ENCODE results near the gene EIF5B. TPM values are rescaled to one million over a fixed set of nuclear protein-coding genes. Genes with fewer than 3 reads are reported as not detected.

The EIF5B gene
- polyA plus RNA-seq, 3 donors: 0.58 to 3.2 (median 1.5) TPM

DNA sequence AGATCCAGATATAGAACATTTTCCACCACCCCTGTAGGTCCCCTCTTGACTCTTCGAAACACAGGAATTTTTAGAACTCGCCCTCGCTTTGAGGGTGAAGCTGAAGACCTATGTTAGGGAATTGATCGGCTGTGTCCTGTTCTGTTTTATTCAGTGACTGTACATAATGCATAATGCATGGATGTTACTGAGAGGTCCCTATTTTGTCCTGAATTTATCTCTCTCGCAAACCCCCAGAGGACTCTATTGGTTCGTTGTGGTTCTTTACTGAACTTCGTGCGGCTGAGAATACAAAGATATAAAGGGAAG is 431 bp upstream of the EIF5B start:
- peak overlapping the region; percentile 82 for H3K9ac ChIP-seq (ENCODE audit: insufficient read depth, low read length, poor library complexity, severe bottlenecking)
- H3K4me3 ChIP-seq (replicated peaks in 1 of 3; ENCODE audit: low read depth in 2 of 3, low read length in 3 of 3): peak overlapping the region; percentile 68 to 94 (median 94)
- TF ChIP-seq, protein P1, sequence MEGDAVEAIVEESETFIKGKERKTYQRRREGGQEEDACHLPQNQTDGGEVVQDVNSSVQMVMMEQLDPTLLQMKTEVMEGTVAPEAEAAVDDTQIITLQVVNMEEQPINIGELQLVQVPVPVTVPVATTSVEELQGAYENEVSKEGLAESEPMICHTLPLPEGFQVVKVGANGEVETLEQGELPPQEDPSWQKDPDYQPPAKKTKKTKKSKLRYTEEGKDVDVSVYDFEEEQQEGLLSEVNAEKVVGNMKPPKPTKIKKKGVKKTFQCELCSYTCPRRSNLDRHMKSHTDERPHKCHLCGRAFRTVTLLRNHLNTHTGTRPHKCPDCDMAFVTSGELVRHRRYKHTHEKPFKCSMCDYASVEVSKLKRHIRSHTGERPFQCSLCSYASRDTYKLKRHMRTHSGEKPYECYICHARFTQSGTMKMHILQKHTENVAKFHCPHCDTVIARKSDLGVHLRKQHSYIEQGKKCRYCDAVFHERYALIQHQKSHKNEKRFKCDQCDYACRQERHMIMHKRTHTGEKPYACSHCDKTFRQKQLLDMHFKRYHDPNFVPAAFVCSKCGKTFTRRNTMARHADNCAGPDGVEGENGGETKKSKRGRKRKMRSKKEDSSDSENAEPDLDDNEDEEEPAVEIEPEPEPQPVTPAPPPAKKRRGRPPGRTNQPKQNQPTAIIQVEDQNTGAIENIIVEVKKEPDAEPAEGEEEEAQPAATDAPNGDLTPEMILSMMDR (IDR thresholded peaks at IDR 0.05): no peak
- DNase-seq: no peak
- H3K36me3 Mint-ChIP-seq: peaks cover 16 to 18% of the 10 kb centered on the region in 2 donors
- H3K27ac ChIP-seq (ENCODE audit: low read depth in 1 of 2, low read length in 2 of 2): peak overlapping the region; percentile 84 to 94
- peaks cover 0 to 2% (median 0%) of the 10 kb centered on the region in 3 donors for H3K27me3 Mint-ChIP-seq (ENCODE audit: low read depth in 3 of 3)
- H3K9me3 ChIP-seq (replicated peaks in 1 of 2; ENCODE audit: control insufficient read depth in 1 of 2, insufficient read depth in 1 of 2, low read length in 2 of 2): no peaks in the 10 kb centered on the region
- H3K4me2 ChIP-seq (replicated peaks; ENCODE audit: extremely low read depth, low read length, poor library complexity, severe bottlenecking): peak overlapping the region; percentile 79
- no peaks in the 10 kb centered on the region for H3K9me3 Mint-ChIP-seq
- H3K4me3 Mint-ChIP-seq: no peak overlapping the region
- peaks cover 18 to 34% of the 10 kb centered on the region in 2 donors for H3K4me1 ChIP-seq (ENCODE audit: control insufficient read depth in 1 of 2, insufficient read depth in 2 of 2, low read length in 2 of 2)
- H3K27me3 ChIP-seq (ENCODE audit: control insufficient read depth in 2 of 2, insufficient read depth in 2 of 2, low read length in 2 of 2): no peaks in the 10 kb centered on the region
- peaks cover 88% of the 10 kb centered on the region for H3K79me2 ChIP-seq (ENCODE audit: insufficient read depth, low read length)
- peaks cover 13 to 17% of the 10 kb centered on the region in 2 donors for H3K36me3 ChIP-seq (replicated peaks in 1 of 2; ENCODE audit: control insufficient read depth in 1 of 2, insufficient read depth in 2 of 2, low read length in 2 of 2)
- no peak overlapping the region for H3K27ac Mint-ChIP-seq
- peak overlapping the region; percentile 93 for H2AFZ ChIP-seq (ENCODE audit: insufficient read depth, low read depth, low read length, poor library complexity, severe bottlenecking)
- WGBS (ENCODE audit: insufficient coverage): 0% methylated on average over 3 of the region's 8 CpGs
- intact Hi-C loops (cut with micrococcal nuclease): loop anchor here (1.0 to 10.0 kb wide), 5 partner anchors 152 to 732 kb away; partner anchors contain the start of genes COA5 (in 2 of the 2), UNC50 (in 2 of the 2), MITD1 (in 1 of the 2) and MRPL30 (in 1 of the 2)
- peaks cover 21% of the 10 kb centered on the region for H3K4me1 Mint-ChIP-seq
- peaks cover 34% of the 10 kb centered on the region for H4K20me1 ChIP-seq (ENCODE audit: insufficient read depth, low read length)

DNA sequence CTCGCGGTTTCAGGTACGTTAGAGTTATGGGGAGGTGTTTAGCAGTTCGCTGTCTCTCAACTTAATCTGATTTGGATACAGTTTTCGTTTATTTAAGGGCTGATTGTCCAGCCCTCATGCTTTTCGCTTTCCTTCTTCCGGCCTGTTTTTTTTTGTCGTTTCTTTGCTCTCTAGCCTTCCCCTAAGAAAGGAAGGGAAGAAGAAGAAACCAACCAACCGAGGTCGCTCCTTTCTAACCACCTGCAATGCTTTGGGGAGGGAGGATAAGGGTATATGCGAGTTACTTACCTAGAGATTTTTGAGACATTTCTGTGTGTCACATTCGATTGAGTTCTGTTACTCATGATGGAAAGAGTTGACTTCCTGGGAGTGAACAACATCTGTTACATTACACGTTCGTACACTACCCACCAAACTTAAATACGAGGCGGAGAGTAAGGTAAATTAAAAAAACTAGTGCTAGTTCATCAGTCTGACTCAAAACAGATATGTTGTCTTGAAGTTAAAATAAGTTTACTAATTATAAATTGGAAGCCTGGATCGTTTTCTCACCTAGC is 918 bp downstream of the EIF5B start:
- peaks cover 88% of the 10 kb centered on the region for H3K79me2 ChIP-seq (ENCODE audit: insufficient read depth, low read length)
- Mint-ChIP-seq H3K27me3 (ENCODE audit: low read depth in 3 of 3) (no peaks in the 10 kb centered on the region), H3K36me3 (peaks cover 2 to 11% of the 10 kb centered on the region in 2 donors), H3K4me1 (peaks cover 21% of the 10 kb centered on the region), H3K9me3 (no peaks in the 10 kb centered on the region), H3K4me3 (no peak overlapping the region), H3K27ac (no peak overlapping the region)
- intact Hi-C loops (cut with micrococcal nuclease): loop anchor here (5.0 to 10.0 kb wide), 2 partner anchors 731 to 733 kb away; partner anchors contain the start of genes COA5 (in 2 of the 2) and UNC50 (in 2 of the 2)
- peaks cover 18 to 34% of the 10 kb centered on the region in 2 donors for H3K4me1 ChIP-seq (ENCODE audit: control insufficient read depth in 1 of 2, insufficient read depth in 2 of 2, low read length in 2 of 2)
- no peaks in the 10 kb centered on the region for H3K9me3 ChIP-seq (replicated peaks in 1 of 2; ENCODE audit: control insufficient read depth in 1 of 2, insufficient read depth in 1 of 2, low read length in 2 of 2)
- H2AFZ ChIP-seq (ENCODE audit: insufficient read depth, low read depth, low read length, poor library complexity, severe bottlenecking): peak overlapping the region; percentile 93
- peak overlapping the region; percentile 68 to 94 (median 94) for H3K4me3 ChIP-seq (replicated peaks in 1 of 3; ENCODE audit: low read depth in 2 of 3, low read length in 3 of 3)
- peak in 1 of 3 donors; percentile 8 for DNase-seq
- peaks cover 0 to 4% of the 10 kb centered on the region in 2 donors for H3K36me3 ChIP-seq (replicated peaks in 1 of 2; ENCODE audit: control insufficient read depth in 1 of 2, insufficient read depth in 2 of 2, low read length in 2 of 2)
- peak overlapping the region; percentile 82 for H3K9ac ChIP-seq (ENCODE audit: insufficient read depth, low read length, poor library complexity, severe bottlenecking)
- peaks cover 33% of the 10 kb centered on the region for H4K20me1 ChIP-seq (ENCODE audit: insufficient read depth, low read length)
- peak overlapping the region; percentile 79 for H3K4me2 ChIP-seq (replicated peaks; ENCODE audit: extremely low read depth, low read length, poor library complexity, severe bottlenecking)
- TF ChIP-seq, protein P1 (IDR thresholded peaks at IDR 0.05): no peak
- 20% methylated on average over 1 of the region's 17 CpGs for WGBS (ENCODE audit: insufficient coverage)
- no peaks in the 10 kb centered on the region for H3K27me3 ChIP-seq (ENCODE audit: control insufficient read depth in 2 of 2, insufficient read depth in 2 of 2, low read length in 2 of 2)
- H3K27ac ChIP-seq (ENCODE audit: low read depth in 1 of 2, low read length in 2 of 2): peak overlapping the region; percentile 46 to 94

Data from CD14-positive monocyte (primary cell).